Measurements from ENCODE around the gene KCNJ18.
"Not testable (repeated sequence)": the region's sequence is repeated elsewhere in the genome, so short reads cannot be mapped to it uniquely, and the experiment has no call there.

Gene KCNJ18

DNA sequence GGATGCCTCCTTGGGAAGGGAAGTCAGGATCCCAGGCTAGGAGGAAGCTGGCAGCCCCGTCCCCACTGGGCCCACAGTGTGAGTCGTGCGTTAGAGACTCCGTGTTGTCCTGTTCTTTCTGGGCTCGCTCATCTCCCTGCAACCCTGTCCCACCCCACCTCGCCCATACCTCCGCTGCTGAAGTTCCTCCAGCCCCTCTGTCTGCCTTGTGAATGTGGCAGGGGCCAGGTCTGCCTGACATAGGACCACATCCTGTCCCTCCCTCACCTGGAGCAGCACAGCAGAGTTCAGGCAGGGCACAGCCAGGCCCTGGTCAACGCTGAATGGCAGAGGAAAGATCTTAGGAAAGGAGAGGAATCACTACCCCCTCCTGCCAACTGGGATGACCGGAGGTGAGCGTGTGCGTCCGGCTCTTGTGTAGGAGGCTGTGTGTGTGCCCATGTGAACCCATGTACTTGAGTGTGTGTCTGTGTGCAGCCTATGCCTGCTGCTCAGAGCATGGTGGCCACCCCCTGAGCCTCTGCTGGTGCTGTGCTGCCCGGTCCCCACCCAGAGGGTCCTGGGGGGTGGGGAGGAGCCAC lies 12.8 kb downstream of the KCNJ18 start:
- DNase-seq = no peak

DNA sequence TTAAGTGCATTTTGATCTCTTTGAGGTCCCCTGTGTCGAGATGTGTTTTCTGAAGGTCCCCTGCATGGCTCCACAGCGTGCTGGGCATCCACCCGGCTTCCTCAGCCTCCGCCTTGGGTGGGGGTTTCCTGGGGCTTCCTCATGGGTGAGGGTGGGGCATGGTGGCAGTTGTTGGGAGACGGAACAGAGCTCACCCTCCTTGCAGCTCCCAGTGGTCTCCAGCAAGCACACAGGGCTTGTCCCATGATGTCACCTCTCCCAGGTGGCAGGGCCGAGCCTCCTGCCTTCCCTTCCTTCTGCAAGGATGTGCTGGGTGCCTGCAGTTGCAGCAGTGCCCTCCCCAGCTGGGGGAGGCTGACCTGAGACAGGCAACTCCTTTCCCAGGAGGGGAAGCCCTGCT lies 13.4 kb downstream of the KCNJ18 start:
- not testable (repeated sequence) for DNase-seq

DNA sequence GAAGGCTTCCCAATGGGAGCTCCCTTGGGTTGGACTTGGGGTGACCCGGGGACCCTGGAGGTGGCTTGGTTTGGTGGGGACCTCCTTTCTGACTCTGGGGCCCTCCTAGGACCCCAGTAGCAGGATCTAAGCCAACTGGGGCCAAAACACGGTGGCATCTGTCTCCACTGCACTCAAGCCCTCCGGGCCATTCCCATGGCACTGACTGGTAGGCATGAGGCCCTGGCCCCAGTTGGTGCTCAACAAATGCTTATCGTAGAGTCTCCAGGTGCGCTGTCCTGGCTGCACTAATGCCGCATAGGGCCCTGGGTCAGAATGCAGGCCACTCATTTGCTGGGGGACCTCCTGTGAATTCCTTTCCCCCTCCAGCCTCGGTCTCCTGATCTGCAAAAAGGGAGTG lies 14.2 kb downstream of the KCNJ18 start:
- not testable (repeated sequence) for DNase-seq

DNA sequence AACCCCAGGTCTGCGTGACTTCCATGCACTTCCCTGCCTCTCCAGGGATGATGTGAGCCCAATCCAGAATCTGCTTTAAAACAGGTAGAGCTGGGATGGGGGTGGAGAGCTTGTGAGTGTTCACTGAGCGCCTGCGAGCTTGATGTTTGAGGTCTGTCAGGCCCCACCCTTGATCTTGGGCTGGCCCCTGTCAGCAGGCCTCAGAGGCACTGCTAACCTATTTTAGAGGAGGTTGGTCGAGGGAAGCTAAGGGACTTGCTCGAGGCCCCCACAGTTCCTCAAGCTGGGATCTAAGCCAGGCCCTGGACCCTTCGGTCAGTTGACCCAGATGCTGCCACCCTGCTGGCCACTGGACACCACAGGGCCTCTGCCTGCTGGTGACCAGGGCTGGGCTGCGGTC lies 14.8 kb downstream of the KCNJ18 start:
- DNase-seq = not testable (repeated sequence)

DNA sequence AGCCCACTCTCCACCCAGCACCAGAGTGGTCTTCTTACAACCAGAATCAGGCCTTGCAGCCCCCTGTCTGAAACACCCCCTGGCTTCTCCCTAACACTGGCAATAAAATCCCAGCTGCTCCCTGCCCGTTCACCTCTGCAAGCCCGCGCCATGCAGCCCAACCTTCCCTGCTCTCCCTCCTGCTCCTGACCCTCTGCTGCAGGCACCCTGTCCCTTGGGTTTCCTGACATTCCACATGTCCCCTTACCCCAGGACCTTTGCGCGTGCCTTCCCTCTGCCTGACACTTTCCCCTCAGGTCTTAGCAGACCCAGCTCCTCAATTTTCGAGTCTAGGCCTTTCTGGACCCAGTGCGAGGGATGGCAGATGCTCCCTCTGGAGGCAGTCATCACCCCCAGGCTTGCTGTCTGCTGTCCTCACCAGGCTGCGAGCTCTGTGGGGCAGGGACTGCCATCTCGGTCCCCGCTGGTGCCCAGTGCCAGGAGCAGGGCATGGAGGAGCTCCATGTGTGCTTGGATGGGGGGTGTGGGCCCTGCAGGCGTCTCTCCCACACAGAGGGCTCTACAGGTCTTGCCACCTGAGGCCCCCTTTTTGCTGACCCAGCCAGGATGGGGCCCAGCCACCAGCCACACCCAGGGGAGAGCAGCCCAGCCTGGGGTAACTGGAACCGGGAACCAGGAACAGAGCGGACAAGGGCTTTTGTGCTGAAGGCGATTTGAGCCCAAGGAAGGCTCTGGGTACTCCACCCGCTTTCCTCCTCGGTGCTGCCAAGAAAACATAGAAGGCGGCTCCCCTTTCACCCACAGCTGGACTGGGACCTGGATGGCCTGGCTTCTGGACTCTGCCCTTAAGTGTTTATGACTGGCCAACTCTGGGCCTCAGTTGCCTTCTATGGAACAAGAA lies 15.6 kb downstream of the KCNJ18 start:
- DNase-seq = not testable (repeated sequence)

DNA sequence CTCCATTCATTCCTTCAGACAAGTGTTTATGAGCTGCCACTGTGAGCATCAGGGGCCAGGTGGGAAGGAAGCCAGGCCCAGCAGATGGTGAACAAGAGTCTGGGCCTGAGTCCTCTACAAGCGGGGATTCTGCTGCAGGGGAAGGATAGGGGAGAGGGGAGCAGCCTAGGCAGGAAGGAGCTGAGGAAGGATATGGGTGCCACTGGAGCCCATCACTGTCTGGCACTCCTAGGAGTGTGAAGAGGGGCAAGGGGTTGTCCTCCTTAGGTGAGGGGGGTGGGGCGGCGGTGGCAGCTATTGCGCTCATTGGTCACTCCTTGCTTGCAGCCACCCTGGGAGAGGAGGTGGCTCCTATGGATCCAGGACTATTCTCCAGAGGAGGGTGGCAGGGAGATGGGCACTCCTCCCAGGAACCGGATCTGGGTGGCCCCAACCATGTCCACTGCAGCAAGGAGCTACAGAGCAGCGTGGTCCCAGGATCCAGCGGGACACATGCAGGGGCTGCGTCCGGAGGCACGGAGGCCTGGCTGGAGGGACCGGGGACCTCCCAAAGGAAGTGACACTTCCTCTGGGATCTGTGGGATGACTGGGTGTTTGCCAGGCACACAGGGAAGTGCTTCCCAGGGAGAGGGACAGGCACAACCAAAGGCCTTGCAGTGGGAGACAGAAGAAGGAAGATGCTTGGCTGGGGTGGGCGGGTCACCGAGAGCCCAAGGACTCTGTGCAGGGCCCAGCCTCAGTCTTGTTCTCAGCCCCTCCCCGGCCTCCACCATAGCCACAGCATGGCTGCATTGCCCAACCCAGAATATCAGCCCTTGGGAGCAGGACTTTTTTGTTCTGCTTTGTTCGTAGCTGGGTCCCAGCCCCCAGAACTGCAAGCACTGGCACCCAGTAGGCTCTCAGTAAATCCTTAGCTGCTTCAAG lies 16.6 kb downstream of the KCNJ18 start:
- not testable (repeated sequence) for DNase-seq

DNA sequence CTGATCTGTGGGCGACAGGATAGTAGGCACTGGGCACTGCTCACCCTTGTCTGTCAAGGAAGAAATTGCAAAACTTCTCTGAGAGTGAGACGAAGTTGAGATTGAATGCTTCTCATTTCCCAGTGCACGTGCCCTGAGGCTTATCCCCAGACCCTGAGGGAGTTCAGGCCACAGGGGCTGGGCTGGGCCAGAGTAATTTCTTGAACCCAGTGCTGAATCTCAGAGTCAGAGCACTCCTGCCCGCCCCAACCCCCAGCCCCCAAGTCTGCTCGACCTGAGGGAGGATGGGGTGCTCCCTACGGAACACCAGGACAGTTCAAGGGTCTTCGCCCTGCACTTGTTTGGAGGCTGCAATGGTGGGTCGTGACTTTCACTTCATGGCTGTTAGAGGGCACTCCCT lies 17.7 kb downstream of the KCNJ18 start:
- not testable (repeated sequence) for DNase-seq

DNA sequence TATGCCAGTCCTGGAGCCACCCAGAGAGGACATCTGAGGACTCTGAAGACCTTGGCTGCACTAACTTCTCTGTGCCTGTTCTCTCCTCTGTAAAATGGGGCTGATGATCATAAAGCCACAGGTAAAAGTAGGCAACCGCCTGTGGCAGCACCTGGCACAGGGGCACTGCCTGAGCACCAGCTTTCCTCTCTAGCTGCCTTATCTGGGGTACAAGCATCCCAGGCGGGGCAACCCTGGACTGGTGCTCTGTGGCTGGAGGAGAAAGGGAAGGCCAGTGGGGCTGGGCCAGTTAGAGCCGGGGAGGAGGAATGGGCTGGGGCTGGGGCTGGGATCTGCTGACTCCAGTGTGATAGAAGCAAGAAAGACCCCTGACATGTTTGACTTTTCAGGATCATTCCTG lies 18.2 kb downstream of the KCNJ18 start:
- DNase-seq = not testable (repeated sequence)

DNA sequence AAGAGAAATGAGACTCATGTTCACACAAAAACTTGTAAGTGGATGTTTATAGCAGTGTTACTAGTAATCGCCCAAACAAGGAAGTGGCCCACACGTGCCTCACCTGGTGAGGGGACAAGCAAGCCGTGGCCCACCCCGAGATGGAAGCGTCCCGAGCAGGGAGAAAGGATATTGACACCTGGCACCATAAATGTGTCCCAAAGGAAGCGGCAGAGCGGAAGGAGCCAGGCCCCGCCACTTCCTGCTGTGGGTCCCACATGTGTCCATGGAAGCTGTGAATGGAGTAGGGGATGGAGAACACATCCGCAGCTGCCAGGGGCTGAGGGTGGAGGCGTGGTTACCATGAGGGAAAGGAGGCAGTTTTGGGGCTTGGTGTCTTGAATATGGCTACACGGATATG lies 18.9 kb downstream of the KCNJ18 start:
- DNase-seq = no peak

DNA sequence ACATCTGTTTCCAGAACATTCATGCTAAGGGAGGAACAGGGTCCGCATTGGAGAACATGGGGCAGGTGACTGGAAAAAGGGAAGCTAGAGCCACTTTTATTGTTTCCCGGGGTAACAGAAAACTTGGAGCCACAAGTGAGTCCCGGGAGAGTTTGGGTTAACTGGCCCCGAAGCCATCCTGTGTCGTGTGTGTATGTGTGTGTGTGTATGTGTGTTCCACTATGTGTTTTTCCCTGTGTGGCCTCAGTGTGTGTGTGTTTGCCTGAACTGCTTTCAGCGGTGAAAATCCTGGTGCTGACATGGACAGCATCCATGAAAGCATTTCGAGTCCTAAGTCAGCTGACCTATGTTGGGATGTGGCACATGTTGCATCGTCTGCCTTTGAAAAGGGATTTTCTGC lies 20.7 kb downstream of the KCNJ18 start:
- not testable (repeated sequence) for DNase-seq

DNA sequence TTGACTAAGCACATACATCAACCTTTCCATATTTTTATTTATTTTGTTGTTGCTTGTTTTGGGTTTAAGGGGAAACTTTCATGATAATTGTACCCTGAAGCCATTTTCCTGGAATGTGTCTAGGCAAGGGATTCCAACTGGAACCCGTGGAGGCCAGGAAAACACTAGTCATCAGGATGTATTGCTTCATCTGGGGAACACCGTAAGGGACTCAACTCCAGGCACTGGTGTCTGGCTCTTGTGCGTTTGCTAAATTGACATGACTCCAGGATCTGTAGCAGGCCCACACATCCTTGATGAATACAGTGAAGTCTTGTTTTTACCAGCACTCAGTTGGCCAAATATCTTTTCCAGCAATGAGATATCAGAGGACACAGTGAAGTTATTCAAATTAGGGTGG lies 21.3 kb downstream of the KCNJ18 start:
- not testable (repeated sequence) for DNase-seq

DNA sequence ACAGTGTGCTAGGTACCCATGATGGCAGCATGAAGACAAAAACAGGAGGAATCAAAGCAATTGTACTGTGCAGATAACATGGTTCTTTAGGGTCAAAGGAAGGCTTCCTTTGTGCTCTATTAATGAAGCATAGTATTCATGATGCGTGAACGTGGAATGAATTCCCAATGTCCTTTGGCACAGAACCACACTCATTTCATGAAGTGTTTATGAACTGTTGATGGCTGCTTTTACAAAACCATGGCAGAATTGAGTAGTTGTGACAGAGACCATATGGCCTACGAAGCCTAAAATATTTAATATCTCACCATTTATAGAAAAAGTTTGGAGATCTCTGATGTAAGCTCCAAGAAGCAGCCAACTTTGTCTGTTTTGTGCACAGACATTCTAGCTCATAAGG lies 22.4 kb downstream of the KCNJ18 start:
- DNase-seq = not testable (repeated sequence)

DNA sequence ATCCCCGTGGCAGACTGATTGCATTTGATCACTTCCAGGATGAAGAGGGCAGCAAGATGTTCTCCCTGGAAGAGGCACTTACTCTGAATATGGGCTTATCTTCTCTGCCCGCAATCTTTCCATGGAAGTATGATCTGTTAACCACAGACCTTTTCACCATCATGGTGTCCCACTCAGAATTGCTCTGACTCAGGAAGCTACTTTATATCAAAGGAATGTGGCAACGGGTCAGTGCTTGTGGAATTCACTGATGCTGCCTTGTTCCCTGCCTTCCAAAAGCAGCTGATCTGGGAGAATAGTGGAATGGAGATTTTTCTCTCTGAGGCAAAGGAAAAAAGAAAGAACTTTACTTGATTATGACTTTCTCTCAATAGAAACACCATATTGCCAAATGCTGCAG lies 23.6 kb downstream of the KCNJ18 start:
- DNase-seq = not testable (repeated sequence)

DNA sequence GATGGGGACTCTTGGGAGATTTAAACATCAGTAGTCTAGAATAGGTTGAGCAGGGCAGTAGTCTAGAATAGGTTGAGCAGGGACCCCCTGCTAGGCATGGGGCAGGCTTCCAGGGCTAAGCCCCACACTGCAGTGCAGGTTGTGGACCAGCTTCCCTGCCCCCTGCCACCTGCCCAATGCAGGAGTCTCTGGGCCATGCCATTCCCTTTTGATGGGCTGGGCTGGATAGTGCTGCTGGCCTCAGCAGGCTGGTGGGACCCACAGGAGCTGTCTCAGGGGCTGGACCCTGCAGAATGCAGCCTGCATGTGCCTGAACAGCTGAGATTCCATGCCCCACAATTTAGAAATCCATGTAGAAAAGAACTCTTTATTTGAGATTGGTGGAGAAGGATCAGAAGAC lies 26.6 kb downstream of the KCNJ18 start:
- not testable (repeated sequence) for DNase-seq

DNA sequence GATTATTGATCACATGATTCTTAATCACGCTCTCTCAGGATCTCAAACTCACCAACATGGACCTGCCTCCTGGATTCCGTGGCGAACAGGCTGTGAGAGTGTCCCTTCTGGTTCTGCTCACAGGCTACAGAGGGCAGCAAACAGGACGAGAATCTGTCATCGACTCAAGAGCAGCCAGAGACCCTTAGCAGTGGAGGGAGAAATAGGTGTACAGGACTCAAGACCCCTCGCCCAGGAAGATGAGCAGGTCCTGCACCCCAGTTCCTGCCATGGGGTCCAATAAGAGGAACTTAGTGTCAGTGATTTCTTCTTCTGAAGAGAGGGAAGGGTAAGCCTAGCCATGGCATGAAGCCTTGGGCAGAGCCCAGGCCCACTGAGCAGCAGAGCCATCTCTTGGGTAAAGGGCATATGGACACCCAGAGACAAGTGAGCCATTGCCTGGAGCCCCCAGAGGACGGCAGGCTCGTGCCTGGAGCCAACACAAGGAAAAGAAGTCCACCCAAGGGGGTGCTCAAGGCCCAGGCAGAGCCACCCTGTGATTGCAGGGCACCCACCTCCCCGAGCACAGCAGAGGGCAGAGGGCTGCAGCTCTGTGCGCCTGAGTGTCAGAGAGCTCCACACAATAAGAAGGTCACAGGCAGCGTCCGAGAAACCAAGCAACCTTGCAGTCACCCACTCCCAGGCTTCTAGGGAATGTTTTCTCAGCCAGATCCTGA lies 27.3 kb downstream of the KCNJ18 start:
- DNase-seq = not testable (repeated sequence)

DNA sequence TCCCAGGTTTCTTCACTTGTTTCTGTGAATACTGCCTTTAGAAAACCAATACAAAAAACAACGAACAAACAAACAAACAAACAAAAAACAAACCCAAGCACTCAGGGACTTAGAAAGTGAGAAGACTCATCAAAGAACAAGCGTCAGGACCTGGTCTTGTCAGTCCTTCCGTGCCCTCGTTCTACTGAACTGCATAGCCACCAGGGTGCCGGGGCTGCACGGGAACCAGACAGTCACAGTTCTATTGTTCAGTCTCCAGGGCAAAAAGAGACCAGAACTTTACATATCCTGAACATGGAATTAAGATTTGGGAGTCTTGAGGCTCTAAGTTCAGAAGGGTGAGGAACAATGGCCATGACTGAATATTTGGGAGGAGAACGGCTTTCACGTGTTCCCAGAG lies 28.2 kb downstream of the KCNJ18 start:
- not testable (repeated sequence) for DNase-seq

DNA sequence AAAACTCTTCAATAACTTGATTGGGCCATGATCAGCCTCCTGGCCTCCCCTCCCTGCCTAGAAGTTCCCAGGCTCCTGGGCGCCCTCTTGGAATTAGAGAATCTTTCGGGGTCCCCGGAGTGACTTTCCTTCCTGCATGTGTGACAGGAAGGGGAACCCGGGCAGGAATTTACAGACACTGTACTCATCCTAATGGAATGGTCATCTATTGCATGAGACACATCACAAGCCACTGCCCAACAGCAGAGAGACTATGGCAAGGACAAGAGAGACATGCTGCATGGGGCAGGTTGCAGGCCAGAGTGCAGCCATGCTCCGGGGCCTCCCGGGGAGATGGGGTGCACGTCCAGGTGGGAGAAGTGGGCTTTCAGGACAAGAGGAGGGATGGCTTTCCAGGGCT lies 29.9 kb downstream of the KCNJ18 start:
- DNase-seq = not testable (repeated sequence)

DNA sequence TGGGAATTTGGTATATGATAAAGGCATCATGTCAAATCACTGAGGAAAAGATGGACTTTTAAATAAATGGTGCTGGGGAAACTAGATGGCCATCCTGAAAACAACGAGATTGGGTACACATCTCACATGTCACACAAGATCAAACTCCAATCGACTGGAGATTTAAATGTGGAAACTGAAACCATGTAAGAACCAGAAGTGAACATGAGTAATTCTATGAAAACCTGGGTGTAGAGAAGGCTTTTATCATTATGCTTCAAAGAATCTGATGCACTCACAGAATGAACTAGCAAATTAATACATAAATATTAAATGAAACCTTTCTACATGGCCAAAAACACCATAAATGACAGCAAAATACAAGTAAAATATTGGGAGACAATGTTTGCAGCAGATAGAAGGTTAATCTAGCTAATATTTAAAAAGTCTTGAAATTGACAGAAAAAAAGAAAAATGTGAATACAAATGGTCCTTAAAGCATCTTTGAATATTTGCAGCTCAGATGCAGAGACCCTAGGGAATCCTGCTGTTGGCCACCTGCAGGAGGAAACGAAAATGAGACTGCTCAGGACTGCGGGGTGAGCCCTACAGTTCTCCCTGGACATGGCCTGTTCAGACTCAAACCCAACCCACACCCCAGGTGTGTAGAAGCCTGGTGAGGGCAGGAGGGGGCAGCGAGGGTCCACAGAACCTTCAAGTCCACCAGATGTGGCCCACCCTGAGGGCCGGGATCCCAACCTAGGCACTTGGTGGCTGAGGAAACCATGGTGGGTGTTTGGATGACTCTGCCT lies 32.1 kb downstream of the KCNJ18 start:
- DNase-seq = not testable (repeated sequence)

DNA sequence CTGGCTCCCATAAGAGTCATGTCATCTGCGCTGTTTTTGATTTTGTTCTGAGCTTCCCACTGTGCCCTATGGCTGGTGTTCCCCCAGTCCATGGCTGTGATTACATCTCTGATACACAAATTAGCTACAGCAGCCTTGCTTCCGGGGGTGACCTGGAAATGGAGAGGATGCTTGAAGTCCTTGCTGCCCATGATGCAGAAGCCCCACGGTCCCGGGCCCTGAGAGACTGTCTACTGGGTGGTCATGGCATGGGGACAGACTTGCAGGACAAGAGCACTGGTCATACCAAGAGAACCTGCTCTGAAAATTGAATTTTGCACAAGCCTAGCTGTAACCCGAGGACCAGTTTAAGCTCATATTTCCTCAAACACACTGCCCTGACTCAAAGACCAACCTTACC lies 38.8 kb downstream of the KCNJ18 start:
- DNase-seq = not testable (repeated sequence)

DNA sequence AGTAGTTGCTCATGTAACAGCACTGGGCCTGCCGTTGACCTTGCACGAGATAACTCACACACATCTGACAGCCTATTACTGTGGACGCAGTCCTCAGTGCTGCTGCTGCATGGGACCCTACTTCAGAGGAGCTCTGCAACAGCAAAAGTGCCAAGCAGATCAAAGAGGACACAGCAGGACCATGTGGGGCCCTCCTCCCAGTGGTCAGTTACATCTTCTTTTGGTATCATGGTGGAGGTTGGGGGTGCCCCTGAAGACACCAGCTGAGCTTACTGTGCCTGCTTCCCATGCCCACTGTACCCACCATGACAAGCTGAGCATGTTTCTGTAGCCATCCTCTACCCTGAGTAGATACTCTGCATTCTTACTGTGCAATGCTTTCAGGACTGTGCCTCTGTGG lies 41.6 kb downstream of the KCNJ18 start:
- DNase-seq = not testable (repeated sequence)

DNA sequence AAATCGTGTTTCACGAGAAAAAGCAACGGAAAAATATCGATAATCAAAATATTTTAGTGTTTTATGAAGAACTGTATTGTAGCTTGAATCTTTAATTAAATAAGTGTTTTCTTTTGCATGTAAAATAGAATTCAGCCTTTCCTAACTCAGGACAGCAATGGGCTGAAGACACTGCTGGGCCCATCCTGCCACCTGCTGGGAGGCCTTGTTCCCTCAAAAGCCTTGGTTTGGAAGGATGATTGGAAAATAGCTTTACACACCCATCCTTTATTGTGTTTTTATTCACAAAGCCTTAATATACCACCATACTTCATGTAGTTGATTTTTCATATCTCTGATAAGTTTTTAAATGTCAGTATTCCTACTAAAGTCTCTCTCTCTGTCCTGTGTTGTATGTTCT lies 43.5 kb downstream of the KCNJ18 start:
- not testable (repeated sequence) for DNase-seq
